Endothelial cell (in vitro differentiated cells): ENCODE results near the gene MYLK. TPM values are rescaled to one million over a fixed set of nuclear protein-coding genes. Genes with fewer than 3 reads are reported as not detected.

ENCODE experiments used
- DNase-seq: peaks from one replicate; pipeline ENCODE4 v3.0.0; 2021; ENCODE audit warnings: low spot score
- H3K27ac Mint-ChIP-seq: one replicate; pipeline ENCODE4 v1.8.0; 2021; ENCODE audit warnings: mixed read lengths, inconsistent platforms; ENCODE audit not compliant: unreplicated experiment
- H3K27me3 Mint-ChIP-seq: one replicate; pipeline ENCODE4 v1.8.0; 2021; ENCODE audit warnings: mild to moderate bottlenecking, moderate library complexity, mixed read lengths, inconsistent platforms; ENCODE audit not compliant: unreplicated experiment
- H3K36me3 Mint-ChIP-seq: one replicate; pipeline ENCODE4 v1.8.0; 2021; ENCODE audit warnings: mild to moderate bottlenecking, low read depth, mixed read lengths, inconsistent platforms; ENCODE audit not compliant: unreplicated experiment
- H3K4me1 Mint-ChIP-seq: one replicate; pipeline ENCODE4 v1.8.0; 2021; ENCODE audit warnings: mild to moderate bottlenecking, mixed read lengths, inconsistent platforms; ENCODE audit not compliant: unreplicated experiment
- H3K4me3 Mint-ChIP-seq: one replicate; pipeline ENCODE4 v1.8.0; 2021; ENCODE audit warnings: mild to moderate bottlenecking, mixed read lengths, inconsistent platforms; ENCODE audit not compliant: unreplicated experiment
- H3K9me3 Mint-ChIP-seq: one replicate; pipeline ENCODE4 v1.8.0; 2021; ENCODE audit warnings: mixed read lengths, inconsistent platforms; ENCODE audit not compliant: unreplicated experiment
- CTCF ChIP-seq: fragments of 200-600 bp; sonication (generic); IDR thresholded peaks from one replicate; pipeline ENCODE4 v1.5.0; 2021; ENCODE audit warnings: antibody characterized with exemption; ENCODE audit not compliant: unreplicated experiment
- total RNA-seq: library from RNA; stranded (reverse); fragmentation: NEBNext Ultra II Directional; extraction: Animal tissue kit (Norgen Biotek cat#: 25700); gene quantifications from one replicate; pipeline ENCODE4 v1.2.1, GENCODE V29; 2021; ENCODE audit not compliant: unreplicated experiment

Gene MYLK
- total RNA-seq, 1 donor from 2014 or later = 7.8 TPM

GRCh38 chr3:123632161-123632655, 251.9 kb downstream of the MYLK start:
- Mint-ChIP-seq H3K4me1 (peaks cover 44% of the 10 kb centered on the region), H3K36me3 (peaks cover 19% of the 10 kb centered on the region), H3K27ac (peak overlapping the region; percentile 91), H3K4me3 (no peak overlapping the region), H3K27me3 (peaks cover 7% of the 10 kb centered on the region), H3K9me3 (peaks cover 4% of the 10 kb centered on the region)
- no peak for TF ChIP-seq CTCF
- DNase-seq = peak; percentile 30

- Mint-ChIP-seq H3K36me3 (peaks cover 20% of the 10 kb centered on the region), H3K27me3 (peaks cover 7% of the 10 kb centered on the region), H3K27ac (no peak overlapping the region), H3K4me3 (no peak overlapping the region), H3K4me1 (peaks cover 27% of the 10 kb centered on the region), H3K9me3 (no peaks in the 10 kb centered on the region)
- DNase-seq = no peak
- no peak for TF ChIP-seq CTCF
Observed at GRCh38 chr3:123629747-123630047, 254.4 kb downstream of the MYLK start.

GRCh38 chr3:123628996-123629746, 255.0 kb downstream of the MYLK start:
- TF ChIP-seq CTCF = no peak
- Mint-ChIP-seq H3K27ac (no peak overlapping the region), H3K36me3 (peaks cover 22% of the 10 kb centered on the region), H3K4me3 (no peak overlapping the region), H3K9me3 (no peaks in the 10 kb centered on the region), H3K4me1 (peaks cover 27% of the 10 kb centered on the region), H3K27me3 (peaks cover 7% of the 10 kb centered on the region)
- no peak for DNase-seq

GRCh38 chr3:123627673-123628670, 256.2 kb downstream of the MYLK start:
- Mint-ChIP-seq H3K27me3 (peaks cover 5% of the 10 kb centered on the region), H3K9me3 (no peaks in the 10 kb centered on the region), H3K27ac (no peak overlapping the region), H3K4me1 (peaks cover 18% of the 10 kb centered on the region), H3K36me3 (peaks cover 17% of the 10 kb centered on the region), H3K4me3 (no peak overlapping the region)
- no peak for DNase-seq
- TF ChIP-seq CTCF = no peak
